ENCODE results near the gene ABHD10.
A peak's percentile ranks its signal among the peaks of the same experiment; 100 is the strongest.

ABHD10 gene

GRCh38 chr3:112002096-112002971 is 23.5 kb downstream of the ABHD10 start:
- DNase-seq, result peak; percentile 63

DNA sequence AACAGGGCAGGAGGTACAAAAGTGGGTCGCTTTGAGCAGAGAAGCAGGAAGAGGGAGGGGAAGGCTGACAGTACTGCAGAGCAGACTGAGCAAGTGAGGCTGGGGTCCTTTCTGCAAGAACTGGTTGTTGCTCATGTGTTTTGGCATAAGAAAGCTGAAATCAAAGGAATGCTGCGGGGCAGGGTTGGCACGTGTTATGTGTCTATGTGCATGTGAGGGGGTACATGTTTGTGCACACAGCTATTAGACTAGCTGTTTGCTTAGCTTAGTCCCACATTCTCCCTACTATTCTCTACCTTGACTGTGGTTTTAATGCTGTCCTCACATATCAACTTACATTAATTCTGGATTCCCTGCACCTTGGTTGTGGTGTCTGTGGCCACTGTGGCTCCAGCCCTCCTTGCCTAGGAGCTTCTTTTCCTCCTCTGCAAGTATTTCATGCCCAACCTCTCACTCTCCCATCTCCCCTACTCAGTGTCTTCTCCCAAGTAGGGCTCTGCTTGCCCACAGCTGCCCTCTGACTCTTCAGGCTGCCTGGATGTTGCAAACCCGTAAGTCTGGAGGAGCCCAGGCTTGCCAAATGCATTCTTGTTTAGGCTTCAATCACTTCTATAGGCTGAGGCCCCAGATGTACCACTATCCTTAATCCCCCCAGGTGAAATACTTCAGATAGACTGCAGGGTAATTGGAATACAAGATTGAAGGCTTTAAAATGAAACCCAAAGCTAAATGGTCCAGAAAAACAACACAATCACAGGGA is 24.7 kb downstream of the ABHD10 start:
- DNase-seq, result no peak

DNA sequence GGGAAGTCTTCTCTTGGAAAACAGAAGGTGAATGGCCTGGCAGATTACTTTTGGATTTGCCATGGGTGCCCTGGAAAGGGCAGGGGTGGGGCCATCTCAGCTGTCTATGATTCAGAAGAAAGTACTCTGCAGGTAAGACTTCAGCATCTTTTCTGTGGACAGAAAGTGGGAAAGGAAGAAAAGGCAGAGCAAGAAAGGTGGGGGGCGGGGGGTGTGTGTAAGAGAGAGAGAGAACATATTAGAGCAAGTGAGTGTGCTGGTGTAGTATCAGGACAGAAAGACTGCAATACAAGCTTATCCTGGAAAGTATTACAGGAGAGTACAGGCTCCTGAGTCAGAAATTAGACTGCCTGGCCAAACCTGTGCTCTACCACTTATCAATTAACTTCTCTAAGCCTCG is 25.4 kb downstream of the ABHD10 start:
- DNase-seq, result no peak

- DNase-seq, result no peak
These were observed 25.8 kb downstream of the ABHD10 start for GRCh38 chr3:112004669-112005068.

DNA sequence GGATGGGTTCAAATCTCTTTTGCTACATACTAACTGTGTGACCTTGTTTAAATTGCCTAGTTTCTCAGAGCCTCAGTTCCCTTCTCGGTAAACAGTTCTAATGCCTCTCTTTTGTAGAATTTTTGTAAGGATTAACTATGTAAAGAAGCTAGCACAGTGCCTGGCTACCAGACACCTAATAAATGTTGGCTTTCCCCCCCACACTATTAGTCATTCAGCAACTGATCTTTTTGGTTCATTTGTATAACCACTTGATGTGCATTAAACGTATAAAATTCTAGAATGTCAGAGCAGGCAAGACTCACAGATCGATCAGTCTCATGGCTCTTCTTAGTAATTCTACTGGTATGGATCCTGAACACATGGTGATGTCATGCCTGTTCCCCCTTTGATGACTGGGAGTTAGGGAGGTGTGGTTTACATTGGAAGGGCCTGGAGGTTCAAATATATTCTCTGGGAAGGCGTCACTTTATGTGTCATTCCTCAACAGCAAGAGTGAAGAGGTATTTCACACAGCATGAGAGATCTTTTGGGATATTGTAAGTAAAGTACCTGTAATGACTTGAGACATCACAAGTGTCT is 26.4 kb downstream of the ABHD10 start:
- DNase-seq, result peak; percentile 29

DNA sequence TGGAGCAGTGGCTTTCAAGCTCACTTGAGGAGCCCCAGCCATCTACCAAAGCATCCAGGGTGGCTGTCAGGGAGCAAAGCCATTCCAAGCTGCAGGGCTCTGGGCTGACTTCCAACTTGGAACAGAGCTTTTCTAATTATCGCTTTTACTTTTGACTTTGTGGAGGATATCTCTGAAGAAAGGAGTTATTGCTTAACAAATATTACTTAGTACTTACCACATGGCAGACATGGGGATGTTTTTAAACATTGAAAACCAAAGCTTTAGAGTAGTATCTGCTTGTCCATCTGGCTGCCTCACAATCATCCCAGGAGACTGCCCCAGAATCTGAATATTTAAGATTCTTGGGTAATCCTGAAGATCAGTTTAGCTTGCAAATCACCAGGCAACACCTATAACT is 28.8 kb downstream of the ABHD10 start:
- peak; percentile 25 for DNase-seq

DNA sequence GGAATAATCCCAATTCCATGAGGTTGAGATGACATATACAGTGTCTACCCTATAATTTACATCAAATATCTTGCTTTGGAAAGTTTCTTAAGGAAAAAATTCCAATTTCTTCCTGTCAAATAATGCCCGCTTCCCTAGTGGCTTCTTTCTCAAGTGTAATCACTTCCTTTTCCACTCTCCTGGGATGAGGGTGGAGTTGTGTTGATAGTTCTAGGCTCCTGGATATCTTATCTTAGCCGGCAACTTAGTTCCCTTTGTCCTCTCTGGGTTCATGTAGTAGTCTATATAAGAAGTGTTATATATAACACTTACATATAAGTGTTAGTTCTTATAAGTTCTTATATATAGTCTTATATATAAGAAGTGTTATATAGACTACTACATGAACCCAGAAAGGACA is 30.8 kb downstream of the ABHD10 start:
- no peak for DNase-seq

DNA sequence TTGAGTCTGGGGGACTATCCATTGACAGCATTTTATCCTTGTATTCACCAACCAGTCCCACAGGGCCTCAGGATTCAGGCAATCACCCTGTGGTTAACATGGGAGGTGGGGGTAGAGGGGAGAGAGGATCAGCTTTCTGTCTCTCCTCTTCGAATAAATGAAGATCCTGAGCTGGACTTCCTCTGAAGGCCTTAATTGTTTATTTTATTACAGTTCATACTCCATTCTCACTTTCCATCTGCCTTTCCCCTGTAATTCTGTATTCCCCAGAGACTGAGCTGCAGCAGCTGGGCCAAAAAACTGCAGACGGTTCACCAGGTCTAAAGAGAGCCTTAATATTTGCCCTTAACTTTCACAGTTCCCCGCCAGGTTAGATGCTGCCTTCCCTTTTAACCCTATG is 31.8 kb downstream of the ABHD10 start:
- no peak for DNase-seq

- no peak for DNase-seq
These were observed 32.6 kb downstream of the ABHD10 start for GRCh38 chr3:112011376-112011940.

GRCh38 chr3:112012205-112012992 is 33.6 kb downstream of the ABHD10 start:
- no peak for DNase-seq

DNA sequence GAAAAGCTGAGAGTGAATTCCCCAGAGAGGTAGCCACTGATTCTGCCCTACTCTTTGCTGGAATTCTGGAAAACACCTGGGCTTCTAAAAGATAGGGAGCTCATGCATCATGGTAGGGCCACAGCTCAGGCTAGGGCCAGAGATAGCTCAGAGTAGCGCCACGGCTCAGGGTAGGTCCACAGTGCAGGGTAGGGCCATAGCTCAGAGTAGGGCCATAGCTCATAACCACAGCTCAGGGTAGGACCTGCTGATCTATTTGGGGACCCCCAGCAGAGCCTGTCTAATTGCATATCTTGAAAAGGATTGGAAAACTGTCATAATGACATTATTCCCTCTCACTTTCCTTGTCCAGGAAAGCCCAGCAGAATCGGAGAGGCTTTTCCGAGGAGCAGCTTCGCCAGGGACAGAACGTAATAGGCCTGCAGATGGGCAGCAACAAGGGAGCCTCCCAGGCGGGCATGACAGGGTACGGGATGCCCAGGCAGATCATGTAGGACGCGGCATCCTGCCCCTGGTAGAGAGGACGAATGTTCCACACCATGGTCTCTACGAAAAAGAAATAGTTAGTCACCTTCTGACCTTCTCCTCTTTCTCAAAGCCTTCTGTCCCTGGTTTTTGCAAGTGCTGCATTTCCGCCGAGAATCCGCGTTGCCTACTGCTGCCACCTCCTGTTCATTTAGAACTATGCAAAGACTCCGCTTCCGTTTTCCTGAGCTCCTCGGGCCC is 34.4 kb downstream of the ABHD10 start:
- peak; percentile 63 for DNase-seq

DNA sequence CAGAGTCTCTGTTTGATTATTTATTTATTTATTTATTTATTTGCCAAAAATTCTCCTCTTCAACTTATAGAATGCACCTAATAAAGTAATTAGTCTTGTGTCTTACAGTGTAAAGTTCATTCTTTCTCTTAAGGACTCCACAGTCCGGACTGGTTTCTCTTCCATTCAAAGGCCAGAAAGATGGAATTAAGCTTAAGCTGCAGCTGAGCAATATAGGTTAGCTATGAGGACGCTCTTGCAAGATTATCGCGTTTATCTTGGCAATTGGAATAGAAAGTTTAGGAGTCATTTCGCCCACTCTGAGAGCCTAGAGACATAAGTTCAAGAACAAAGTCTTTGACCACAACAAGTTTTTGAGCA is 34.9 kb downstream of the ABHD10 start:
- no peak for DNase-seq

DNA sequence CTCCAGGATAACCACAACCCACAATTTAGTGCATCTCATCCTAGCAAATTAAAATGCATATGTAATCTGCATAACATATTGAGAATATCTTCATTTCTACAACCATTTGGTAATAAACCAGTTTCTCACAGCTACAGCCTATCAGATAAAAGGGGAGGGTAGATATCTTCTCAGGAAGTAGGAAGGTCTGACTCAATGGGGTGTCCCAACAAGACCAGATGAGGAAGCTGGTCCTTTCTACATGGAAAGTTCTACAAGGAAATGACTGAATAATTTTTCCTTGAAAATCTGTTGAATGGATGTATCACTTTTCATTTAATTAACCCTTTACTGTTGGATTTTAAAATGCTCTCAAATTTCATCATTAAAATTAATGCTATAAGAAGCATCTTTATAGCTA is 38.3 kb downstream of the ABHD10 start:
- no peak for DNase-seq

DNA sequence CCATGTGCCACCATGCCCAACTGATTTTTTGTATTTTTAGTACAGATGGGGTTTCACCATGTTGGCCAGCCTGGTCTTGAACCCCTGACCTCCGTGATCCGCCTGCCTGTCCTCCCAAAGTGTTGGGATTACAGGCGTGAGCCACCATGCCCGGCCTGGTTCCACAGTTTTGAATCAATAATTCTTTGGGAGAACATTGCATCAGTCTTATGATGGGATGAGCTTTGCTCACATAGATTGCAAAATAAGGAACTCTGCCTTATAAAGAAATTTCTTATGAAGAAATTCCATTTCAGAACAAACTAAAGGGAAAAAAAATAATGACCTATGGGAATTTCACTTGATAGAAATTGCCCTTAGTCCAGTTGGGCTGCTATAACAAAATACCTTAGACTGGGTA is 39.9 kb downstream of the ABHD10 start:
- no peak for DNase-seq

GRCh38 chr3:112019716-112020115 is 40.9 kb downstream of the ABHD10 start:
- no peak for DNase-seq

DNA sequence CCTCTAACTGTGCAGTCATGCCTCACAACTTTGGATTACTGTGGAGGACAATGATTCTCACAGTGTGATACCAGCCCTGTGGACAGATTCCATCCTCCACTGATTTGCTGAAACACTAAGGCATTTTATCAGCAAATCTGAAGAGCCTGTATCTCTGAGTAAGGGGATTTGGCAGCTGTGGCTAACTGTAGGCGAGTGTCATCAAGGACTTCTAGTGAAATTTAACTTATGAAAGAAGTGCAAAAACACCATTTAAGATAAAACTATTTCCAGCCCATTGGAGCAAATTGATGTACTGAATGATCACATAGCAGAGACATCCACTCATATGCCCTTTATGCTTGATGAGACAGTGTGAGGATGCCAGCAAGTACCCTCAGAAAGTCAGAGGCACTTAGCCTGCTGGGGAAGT is 41.9 kb downstream of the ABHD10 start:
- no peak for DNase-seq

- no peak for DNase-seq
These were observed 48.3 kb downstream of the ABHD10 start for GRCh38 chr3:112027142-112027541.

DNA sequence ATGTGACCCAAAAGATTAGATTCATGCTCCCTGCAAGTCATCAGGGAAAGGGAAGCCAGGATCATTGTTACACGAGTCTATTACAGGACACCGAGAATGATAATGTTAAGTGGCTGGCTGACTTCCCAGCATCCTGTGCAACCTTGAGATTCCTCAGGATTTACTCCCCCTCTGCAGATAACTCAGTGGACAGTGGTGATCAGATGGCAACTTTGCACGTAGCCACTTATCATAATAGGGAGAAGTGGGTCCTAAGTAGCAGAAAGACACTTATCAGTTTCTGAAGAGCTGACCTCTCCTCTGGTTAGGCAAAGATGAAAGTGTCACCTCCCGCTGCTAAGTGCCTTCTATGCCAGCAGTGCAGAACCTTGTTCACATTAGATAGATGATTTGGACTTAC is 49.0 kb downstream of the ABHD10 start:
- DNase-seq, result no peak

GRCh38 chr3:112030901-112031300 is 52.1 kb downstream of the ABHD10 start:
- DNase-seq, result no peak

DNA sequence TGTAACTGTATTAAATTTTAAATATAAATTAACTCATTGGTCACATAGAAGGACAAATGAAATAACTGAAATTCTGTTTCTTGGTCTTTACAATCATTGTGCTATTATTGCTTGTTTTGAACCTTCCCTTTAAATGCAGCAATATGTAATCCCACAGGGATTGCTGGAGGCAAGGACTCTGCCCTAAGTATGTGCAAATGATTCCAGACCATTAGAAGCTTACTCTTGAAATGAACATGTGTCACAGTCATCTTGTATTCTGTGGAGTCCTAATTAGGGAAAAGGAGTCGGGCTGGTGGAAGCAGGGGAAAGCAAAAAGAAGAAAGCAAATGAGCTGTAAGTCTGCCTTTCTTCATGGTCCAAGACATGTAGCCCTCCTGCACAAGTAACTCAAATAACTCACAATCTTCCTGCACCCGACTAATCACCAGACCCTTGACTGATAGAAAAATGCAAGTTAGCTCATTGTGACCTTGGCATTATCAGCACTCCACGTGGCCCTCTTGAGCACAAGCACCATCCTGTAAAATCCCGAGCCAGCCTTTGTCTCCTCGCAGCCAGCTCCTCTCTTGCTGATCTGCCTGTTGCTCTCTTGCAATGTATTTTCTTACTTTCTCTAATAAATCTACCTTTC is 53.4 kb downstream of the ABHD10 start:
- no peak for DNase-seq

GRCh38 chr3:112034436-112034835 is 55.6 kb downstream of the ABHD10 start, which contains the start of gene TMPRSS7:
Gene TMPRSS7 (plus strand): TSS chr3:112034736. CDS start chr3:112034846, 110 bp downstream.
- no peak for DNase-seq

All from NCI-H226 (cell line).